AG09319 (cell line): ENCODE measurements around the gene MAP3K7.

Experiments
- DNase-seq: peaks from one replicate; pipeline ENCODE4 v3.0.0-alpha.2; 2010; ENCODE audit warnings: low read depth; ENCODE audit errors: extremely low read depth
- CTCF ChIP-seq: IDR thresholded peaks from 2 replicates; pipeline ENCODE4 v1.5.1; 2011; ENCODE audit warnings: low read depth, mild to moderate bottlenecking, inconsistent platforms, low read length, moderate library complexity

Gene MAP3K7

GRCh38 chr6:90490030-90490716, 96.7 kb downstream of the MAP3K7 start:
- no peak for TF ChIP-seq CTCF
- DNase-seq = no peak

- TF ChIP-seq CTCF = no peak
- DNase-seq = no peak
Observed at GRCh38 chr6:90488816-90489215, 98.1 kb downstream of the MAP3K7 start.

- no peak for DNase-seq
- TF ChIP-seq CTCF = no peak
Observed at GRCh38 chr6:90485635-90486277, 101.1 kb downstream of the MAP3K7 start.

- DNase-seq = no peak
- TF ChIP-seq CTCF = no peak
Observed at GRCh38 chr6:90484903-90485302, 102.0 kb downstream of the MAP3K7 start.

- TF ChIP-seq CTCF = no peak
- no peak for DNase-seq
Observed at GRCh38 chr6:90484385-90484784, 102.5 kb downstream of the MAP3K7 start.

- no peak for TF ChIP-seq CTCF
Observed at GRCh38 chr6:90483956-90484355, 102.9 kb downstream of the MAP3K7 start.

GRCh38 chr6:90483116-90483839, 103.6 kb downstream of the MAP3K7 start:
- DNase-seq = no peak

More at GRCh38 chr6:90483956-90484355, 102.9 kb downstream of the MAP3K7 start:
- DNase-seq = no peak

More at GRCh38 chr6:90483116-90483839, 103.6 kb downstream of the MAP3K7 start:
- no peak for TF ChIP-seq CTCF
